ENCODE measurements around the gene IFNAR1. TPM values are rescaled to one million over a fixed set of nuclear protein-coding genes. Genes with fewer than 3 reads are reported as not detected.

Gene IFNAR1
- total RNA-seq, 1 experiment from 2014 or later = 20.5 TPM

GRCh38 chr21:33355996-33356395 lies 31.2 kb downstream of the IFNAR1 start:
- H3K79me2 ChIP-seq (ENCODE audit: insufficient read depth, low read length) = no peaks in the 10 kb centered on the region
- no peak overlapping the region for H3K27ac ChIP-seq (ENCODE audit: low read depth, low read length)
- no peaks in the 10 kb centered on the region for H3K9me2 ChIP-seq (ENCODE audit: insufficient read depth)
- H3K4me3 ChIP-seq (replicated peaks in 1 of 2; ENCODE audit: low read depth in 1 of 2, low read length in 2 of 2) = no peak overlapping the region
- ATAC-seq (no peak), DNase-seq (ENCODE audit: low read depth, low spot score) (no peak)
- H2AFZ ChIP-seq (ENCODE audit: low read depth, low read length, poor library complexity, severe bottlenecking) = no peak overlapping the region
- CTCF ChIA-PET = no interaction called here
- H3K4me1 ChIP-seq (ENCODE audit: control insufficient read depth in 1 of 2, insufficient read depth in 2 of 2, low read length in 2 of 2) = peaks cover under 1 to 4% of the 10 kb centered on the region in 2 experiments; a peak in 1 of 4 replicates
- no peak overlapping the region for H3K9ac ChIP-seq (ENCODE audit: low read length)
- no peaks in the 10 kb centered on the region for H4K20me1 ChIP-seq (ENCODE audit: insufficient read depth)
- POLR2A ChIA-PET = no interaction called here
- peaks cover 9 to 14% of the 10 kb centered on the region in 2 experiments; a peak in 3 of 4 replicates for H3K36me3 ChIP-seq (ENCODE audit: control insufficient read depth in 1 of 2, insufficient read depth in 2 of 2, low read length in 2 of 2)
- intact Hi-C loops (cut with micrococcal nuclease) = no loop called here
- no peak overlapping the region for H3K4me2 ChIP-seq (ENCODE audit: low read length)
- BruUV-seq (replicated peaks) = no TSS peak
- H3K9me3 ChIP-seq (ENCODE audit: control insufficient read depth in 1 of 2, insufficient read depth in 1 of 2, low read depth in 1 of 2, low read length in 2 of 2) = no peaks in the 10 kb centered on the region
- no peaks in the 10 kb centered on the region for H3K27me3 ChIP-seq (ENCODE audit: insufficient read depth, low read length)
- TF ChIP-seq ZFX (IDR thresholded peaks at IDR 0.05) = no peak
- TF ChIP-seq SIN3A (IDR thresholded peaks at IDR 0.05; ENCODE audit: low read depth) = no peak
- TF ChIP-seq TCF7L2 (IDR thresholded peaks at IDR 0.05; ENCODE audit: borderline replicate concordance, extremely low read depth, insufficient read depth, insufficient read length) = no peak
- no peak for TF ChIP-seq EGR1 (IDR thresholded peaks at IDR 0.05; ENCODE audit: low read depth)
- no peak for TF ChIP-seq CTCF (IDR thresholded peaks at IDR 0.05 in 2 of 3, conservative IDR thresholded peaks at IDR 0.05 in 1 of 3; ENCODE audit: borderline replicate concordance in 1 of 3, insufficient read depth in 1 of 3, low read depth in 2 of 3, low read length in 2 of 3)
- TF ChIP-seq ATF3 (IDR thresholded peaks at IDR 0.05) = no peak
- TF ChIP-seq POLR2A (IDR thresholded peaks at IDR 0.05; ENCODE audit: borderline replicate concordance, extremely low read depth, insufficient read depth, insufficient read length) = no peak
- RAD21 ChIA-PET (ENCODE audit: low non-redundant PET in 1 of 2, low total read pairs in 2 of 2, uncharacterized antibody in 2 of 2, unreplicated experiment in 2 of 2) = no interaction called here

DNA sequence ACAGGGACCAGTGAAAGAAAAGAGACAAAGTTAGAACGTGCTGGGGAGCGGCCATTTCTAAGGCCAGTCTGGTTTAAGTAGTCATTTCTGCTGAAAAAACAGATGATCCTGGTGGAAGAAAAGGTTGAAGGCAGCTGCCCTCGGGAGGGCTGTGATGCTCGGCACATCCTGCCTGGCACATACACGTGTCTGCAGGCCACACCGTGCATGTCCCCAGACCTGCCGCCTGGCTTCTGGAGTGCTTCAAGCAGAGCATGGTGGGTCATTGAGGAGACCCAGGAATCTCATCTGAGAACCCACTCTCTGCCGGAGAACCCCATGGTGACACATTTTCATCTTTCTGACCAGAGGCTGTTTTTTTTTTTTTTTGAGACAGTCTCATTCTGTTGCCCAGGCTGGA lies 32.4 kb downstream of the IFNAR1 start:
- intact Hi-C loops (cut with micrococcal nuclease) = no loop called here
- H3K27ac ChIP-seq (ENCODE audit: low read depth, low read length) = no peak overlapping the region
- DNase-seq (ENCODE audit: low read depth, low spot score) (no peak), ATAC-seq (no peak)
- H4K20me1 ChIP-seq (ENCODE audit: insufficient read depth) = no peaks in the 10 kb centered on the region
- no peak overlapping the region for H3K4me2 ChIP-seq (ENCODE audit: low read length)
- H3K36me3 ChIP-seq (ENCODE audit: control insufficient read depth in 1 of 2, insufficient read depth in 2 of 2, low read length in 2 of 2) = peaks cover 9 to 14% of the 10 kb centered on the region in 2 experiments; a peak in 3 of 4 replicates
- no peaks in the 10 kb centered on the region for H3K9me3 ChIP-seq (ENCODE audit: control insufficient read depth in 1 of 2, insufficient read depth in 1 of 2, low read depth in 1 of 2, low read length in 2 of 2)
- no peaks in the 10 kb centered on the region for H3K79me2 ChIP-seq (ENCODE audit: insufficient read depth, low read length)
- ChIA-PET CTCF (no interaction called here), POLR2A (no interaction called here), RAD21 (ENCODE audit: low non-redundant PET in 1 of 2, low total read pairs in 2 of 2, uncharacterized antibody in 2 of 2, unreplicated experiment in 2 of 2) (no interaction called here)
- H3K4me3 ChIP-seq (replicated peaks in 1 of 2; ENCODE audit: low read depth in 1 of 2, low read length in 2 of 2) = no peak overlapping the region
- no peak overlapping the region for H3K9ac ChIP-seq (ENCODE audit: low read length)
- TF ChIP-seq ATF3 (IDR thresholded peaks at IDR 0.05) (no peak), SRF (IDR thresholded peaks at IDR 0.05; ENCODE audit: low read depth) (no peak), POLR2AphosphoS5 (IDR thresholded peaks at IDR 0.05; ENCODE audit: low read depth, low read length) (no peak)
- H3K9me2 ChIP-seq (ENCODE audit: insufficient read depth) = no peaks in the 10 kb centered on the region
- peaks cover 10 to 15% of the 10 kb centered on the region in 2 experiments for H3K4me1 ChIP-seq (ENCODE audit: control insufficient read depth in 1 of 2, insufficient read depth in 2 of 2, low read length in 2 of 2)
- H3K27me3 ChIP-seq (ENCODE audit: insufficient read depth, low read length) = no peaks in the 10 kb centered on the region
- H2AFZ ChIP-seq (ENCODE audit: low read depth, low read length, poor library complexity, severe bottlenecking) = no peak overlapping the region
- BruUV-seq (replicated peaks) = no TSS peak
